Vagina (tissue), 2 donors: ENCODE measurements around the gene DAGLB.

Experiments used
- CTCF ChIP-seq, 3 experiments: fragments of 450-650 bp in 2 of 3; fragments of 200-600 bp in 1 of 3; sonication (generic) in 1 of 3; IDR thresholded peaks; one replicate each; pipeline ENCODE4 v1.5.1; 2017 to 2019; ENCODE audit warnings: antibody characterized with exemption in 3 of 3, mild to moderate bottlenecking in 2 of 3, moderate library complexity in 2 of 3
- POLR2A ChIP-seq, 2 donors: fragments of 450-650 bp; IDR thresholded peaks; one replicate each; pipeline ENCODE4 v1.6.1; 2017; ENCODE audit warnings: antibody characterized with exemption in 2 of 2, mild to moderate bottlenecking in 2 of 2, moderate library complexity in 2 of 2
- POLR2AphosphoS5 ChIP-seq, 2 donors: sonication (generic); formaldehyde crosslinking; IDR thresholded peaks; one replicate each; pipeline ENCODE4 v1.9.0; 2017; ENCODE audit warnings: antibody characterized with exemption in 2 of 2, mild to moderate bottlenecking in 2 of 2, low read depth in 1 of 2; ENCODE audit not compliant: insufficient read depth in 1 of 2

GRCh38 chr7:6420680-6421079 is 27.1 kb downstream of the DAGLB start:
- TF ChIP-seq POLR2A (IDR thresholded peaks at IDR 0.05): no peak
- no peak for TF ChIP-seq CTCF (IDR thresholded peaks at IDR 0.05)
- no peak for TF ChIP-seq POLR2AphosphoS5 (IDR thresholded peaks at IDR 0.05; ENCODE audit: insufficient read depth in 1 of 2, low read depth in 1 of 2)
